ENCODE results near the gene CPEB4. TPM values are rescaled to one million over a fixed set of nuclear protein-coding genes. Genes with fewer than 3 reads are reported as not detected.

CPEB4 gene
- total and polyA plus RNA-seq, 2 of the 8 experiments (the other 6 are each of a cell fraction or from before 2014, with no cell fraction given) = 8.4 to 13.4 TPM

DNA sequence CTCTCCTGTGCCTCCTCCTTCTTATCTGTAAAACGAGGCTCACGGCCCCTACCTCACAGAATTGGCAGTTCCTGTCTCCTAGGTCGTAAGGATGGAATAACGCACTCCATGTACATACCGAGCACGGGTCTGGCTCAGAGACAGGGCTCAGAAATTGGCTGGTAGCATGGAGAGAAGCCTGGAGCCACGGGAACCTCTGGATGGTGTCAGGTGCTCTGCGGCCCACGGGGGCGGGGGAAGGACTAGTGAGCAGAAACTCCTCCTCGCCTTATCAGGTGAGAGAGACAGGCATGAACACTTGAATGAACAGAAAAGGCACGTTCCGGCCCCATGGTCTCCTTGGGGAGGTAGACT lies 85.4 kb downstream of the CPEB4 start (continued):
- TF ChIP-seq, protein P1, sequence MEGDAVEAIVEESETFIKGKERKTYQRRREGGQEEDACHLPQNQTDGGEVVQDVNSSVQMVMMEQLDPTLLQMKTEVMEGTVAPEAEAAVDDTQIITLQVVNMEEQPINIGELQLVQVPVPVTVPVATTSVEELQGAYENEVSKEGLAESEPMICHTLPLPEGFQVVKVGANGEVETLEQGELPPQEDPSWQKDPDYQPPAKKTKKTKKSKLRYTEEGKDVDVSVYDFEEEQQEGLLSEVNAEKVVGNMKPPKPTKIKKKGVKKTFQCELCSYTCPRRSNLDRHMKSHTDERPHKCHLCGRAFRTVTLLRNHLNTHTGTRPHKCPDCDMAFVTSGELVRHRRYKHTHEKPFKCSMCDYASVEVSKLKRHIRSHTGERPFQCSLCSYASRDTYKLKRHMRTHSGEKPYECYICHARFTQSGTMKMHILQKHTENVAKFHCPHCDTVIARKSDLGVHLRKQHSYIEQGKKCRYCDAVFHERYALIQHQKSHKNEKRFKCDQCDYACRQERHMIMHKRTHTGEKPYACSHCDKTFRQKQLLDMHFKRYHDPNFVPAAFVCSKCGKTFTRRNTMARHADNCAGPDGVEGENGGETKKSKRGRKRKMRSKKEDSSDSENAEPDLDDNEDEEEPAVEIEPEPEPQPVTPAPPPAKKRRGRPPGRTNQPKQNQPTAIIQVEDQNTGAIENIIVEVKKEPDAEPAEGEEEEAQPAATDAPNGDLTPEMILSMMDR (IDR thresholded peaks at IDR 0.05; ENCODE audit: control extremely low read depth in 1 of 3, insufficient read depth in 1 of 3, low read depth in 1 of 3, low read length in 3 of 3) = no peak
- TF ChIP-seq PHF8 (conservative IDR thresholded peaks at IDR 0.05; ENCODE audit: low read depth, low read length) (no peak), SIX5 (IDR thresholded peaks at IDR 0.05; ENCODE audit: low read depth, low read length) (no peak), CBX8 (IDR thresholded peaks at IDR 0.05; ENCODE audit: borderline replicate concordance, low read depth, low read length) (no peak), SP1 (IDR thresholded peaks at IDR 0.05; ENCODE audit: low read depth, low read length) (no peak), TAF1 (IDR thresholded peaks at IDR 0.05; ENCODE audit: low read depth, low read length) (no peak), SIRT6 (IDR thresholded peaks at IDR 0.05; ENCODE audit: low read length) (no peak), RFX5 (IDR thresholded peaks at IDR 0.05; ENCODE audit: borderline replicate concordance, low read depth, low read length) (no peak), JUND (IDR thresholded peaks at IDR 0.05; ENCODE audit: low read length) (no peak)
- TF ChIP-seq, protein P2, sequence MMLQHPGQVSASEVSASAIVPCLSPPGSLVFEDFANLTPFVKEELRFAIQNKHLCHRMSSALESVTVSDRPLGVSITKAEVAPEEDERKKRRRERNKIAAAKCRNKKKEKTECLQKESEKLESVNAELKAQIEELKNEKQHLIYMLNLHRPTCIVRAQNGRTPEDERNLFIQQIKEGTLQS (IDR thresholded peaks at IDR 0.05; ENCODE audit: insufficient read depth, low read depth, low read length) = 0 out of 2 replicates have a peak, but pooled peaks have one; percentile 8

All from H1 (cell line).